Stimulated activated CD8-positive, alpha-beta memory T cell treated with anti-CD3 and anti-CD28 coated beads, Interleukin-12 subunit alpha, Interleukin-12 subunit beta, amount 100 ng/mL, for 1 hour (primary cell): Measurements from ENCODE around the gene PEAK3.

Experiments
- DNase-seq: peaks from one replicate; pipeline ENCODE4 v3.0.0-alpha.2; 2020; ENCODE audit warnings: low read depth

Gene PEAK3

GRCh38 chr19:2236314-2237050 lies 45.5 kb downstream of the PEAK3 start, which contains the start of the genes PLEKHJ1 and SF3A2:
PLEKHJ1 (minus strand) TSS chr19:2236329; CDS start chr19:2236248, 81 bp downstream.
SF3A2 (plus strand) TSS chr19:2236824; CDS start chr19:2243419, 6,595 bp downstream.
- peak; percentile 98 for DNase-seq

- DNase-seq, result no peak
These were observed 46.0 kb downstream of the PEAK3 start for GRCh38 chr19:2236064-2236313.

DNA sequence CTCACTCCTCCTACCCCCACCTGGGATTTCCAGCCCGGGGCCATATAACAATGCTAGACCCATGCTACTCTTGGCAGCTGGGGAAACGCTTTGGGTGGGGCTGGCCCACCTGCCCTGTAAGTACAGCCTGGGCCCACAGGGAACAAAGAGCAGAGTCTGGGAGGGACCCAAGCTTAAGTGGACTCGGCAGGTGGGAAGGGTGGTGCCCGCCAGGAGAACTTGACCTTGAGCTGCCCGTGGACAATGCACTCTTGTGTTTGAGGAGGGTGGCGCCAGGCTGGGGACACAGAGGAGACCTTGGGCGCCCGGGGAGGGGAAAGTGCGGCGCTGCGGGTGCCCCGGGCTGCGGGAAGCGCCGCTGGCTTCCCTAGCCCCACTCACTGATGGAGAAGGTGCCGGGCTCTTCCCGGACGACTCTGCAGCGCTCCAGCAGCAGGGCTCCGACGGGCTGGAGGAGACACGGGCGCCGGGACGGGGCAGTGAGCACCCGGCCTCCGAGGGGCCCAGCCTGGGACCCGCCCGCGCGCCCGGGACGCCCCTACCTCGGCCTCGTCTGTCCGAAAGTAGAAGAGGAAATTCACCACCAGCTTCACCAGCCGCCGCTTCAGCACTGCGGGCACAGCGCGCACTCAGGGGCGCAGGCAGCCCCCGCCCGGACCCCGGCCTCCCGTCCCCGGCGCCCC lies 46.5 kb downstream of the PEAK3 start:
- no peak for DNase-seq

GRCh38 chr19:2234996-2235380 lies 47.0 kb downstream of the PEAK3 start:
- no peak for DNase-seq

- DNase-seq, result no peak
These were observed 48.2 kb downstream of the PEAK3 start for GRCh38 chr19:2233601-2234280.

GRCh38 chr19:2232286-2233151 lies 49.5 kb downstream of the PEAK3 start:
- DNase-seq, result no peak

GRCh38 chr19:2231621-2232221 lies 50.3 kb downstream of the PEAK3 start:
- DNase-seq, result no peak

DNA sequence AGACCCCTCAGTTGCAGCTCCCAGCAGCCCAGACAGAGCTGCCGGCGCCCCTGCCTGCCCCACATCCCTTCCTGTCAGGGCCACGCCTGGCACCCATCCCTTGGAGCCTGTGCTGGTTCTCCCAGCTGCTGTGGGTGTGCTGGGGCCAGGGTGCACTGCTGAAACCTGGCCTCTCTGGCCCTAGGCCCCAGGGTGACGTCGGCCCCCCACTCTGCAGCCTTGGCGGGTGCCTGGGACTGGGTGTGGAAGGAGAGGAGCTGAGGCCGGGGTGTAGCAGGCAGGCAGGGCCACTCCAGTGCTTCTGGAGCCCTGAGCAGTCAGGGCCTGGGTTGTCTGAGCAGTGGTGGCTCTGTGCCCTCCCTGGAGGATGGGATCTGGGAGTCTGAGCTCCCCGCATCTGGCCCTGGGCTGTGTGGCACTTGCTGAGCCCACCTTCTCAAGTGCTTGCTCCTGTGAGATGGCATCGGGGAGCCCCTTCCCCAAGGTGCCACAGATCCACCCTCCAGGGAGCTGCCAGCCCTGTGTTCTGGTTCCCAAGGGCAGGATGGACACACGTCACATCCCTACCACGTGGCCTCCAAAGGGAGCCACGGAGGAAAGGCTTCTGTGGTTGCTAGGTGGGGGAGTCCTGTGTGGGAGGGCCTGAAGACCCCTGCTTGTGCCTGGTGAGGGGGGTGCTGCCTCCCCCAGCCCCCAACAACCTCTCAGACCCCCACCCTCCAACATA lies 51.0 kb downstream of the PEAK3 start:
- no peak for DNase-seq

GRCh38 chr19:2230033-2230531 lies 51.9 kb downstream of the PEAK3 start:
- no peak for DNase-seq

DNA sequence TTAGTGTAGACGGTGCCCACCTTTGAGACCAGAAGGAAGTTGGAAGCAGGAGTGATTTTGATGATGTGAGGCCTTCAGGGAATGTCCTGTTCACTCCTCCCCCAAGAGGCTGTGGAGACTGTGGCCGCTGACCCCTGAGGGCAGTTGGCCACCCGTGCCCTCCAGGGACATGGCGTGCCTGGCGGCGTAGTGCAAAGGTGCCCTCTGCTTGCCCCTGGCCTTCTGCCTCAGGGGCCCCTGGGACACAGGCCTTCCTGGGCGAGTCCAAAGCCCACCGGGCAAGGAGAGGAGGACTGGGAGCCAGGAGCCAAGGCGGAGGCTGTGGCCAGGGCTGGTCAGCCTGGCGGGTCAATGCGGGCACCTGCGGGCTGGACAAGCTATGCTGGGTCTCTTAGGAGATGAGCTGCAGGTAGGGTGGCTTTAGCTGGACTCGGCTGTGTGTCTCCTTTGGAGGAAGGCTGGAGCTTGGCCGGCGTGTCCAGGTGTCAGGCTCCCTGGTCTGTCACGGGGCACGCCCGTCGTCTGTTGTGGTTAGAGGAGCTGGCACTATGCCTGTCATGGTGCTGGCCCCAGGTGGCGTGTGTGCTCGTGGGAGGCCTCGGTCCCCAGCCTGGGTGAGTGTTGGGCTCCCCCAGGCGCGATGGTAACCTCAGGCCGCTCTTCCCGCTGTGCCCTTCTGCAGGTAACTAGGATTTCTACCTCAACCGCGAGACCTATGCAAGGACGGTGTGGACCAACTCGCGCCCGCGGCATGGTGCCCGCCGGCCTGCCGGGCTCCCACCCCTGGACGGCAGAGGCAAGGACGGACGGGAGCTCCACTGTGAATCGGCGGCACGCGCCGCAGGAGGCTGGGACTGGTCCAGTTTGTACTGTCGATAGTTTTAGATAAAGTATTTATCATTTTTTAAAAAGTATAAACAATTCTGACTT lies 52.6 kb downstream of the PEAK3 start:
- no peak for DNase-seq

- DNase-seq, result no peak
These were observed 53.6 kb downstream of the PEAK3 start for GRCh38 chr19:2228157-2229030.

DNA sequence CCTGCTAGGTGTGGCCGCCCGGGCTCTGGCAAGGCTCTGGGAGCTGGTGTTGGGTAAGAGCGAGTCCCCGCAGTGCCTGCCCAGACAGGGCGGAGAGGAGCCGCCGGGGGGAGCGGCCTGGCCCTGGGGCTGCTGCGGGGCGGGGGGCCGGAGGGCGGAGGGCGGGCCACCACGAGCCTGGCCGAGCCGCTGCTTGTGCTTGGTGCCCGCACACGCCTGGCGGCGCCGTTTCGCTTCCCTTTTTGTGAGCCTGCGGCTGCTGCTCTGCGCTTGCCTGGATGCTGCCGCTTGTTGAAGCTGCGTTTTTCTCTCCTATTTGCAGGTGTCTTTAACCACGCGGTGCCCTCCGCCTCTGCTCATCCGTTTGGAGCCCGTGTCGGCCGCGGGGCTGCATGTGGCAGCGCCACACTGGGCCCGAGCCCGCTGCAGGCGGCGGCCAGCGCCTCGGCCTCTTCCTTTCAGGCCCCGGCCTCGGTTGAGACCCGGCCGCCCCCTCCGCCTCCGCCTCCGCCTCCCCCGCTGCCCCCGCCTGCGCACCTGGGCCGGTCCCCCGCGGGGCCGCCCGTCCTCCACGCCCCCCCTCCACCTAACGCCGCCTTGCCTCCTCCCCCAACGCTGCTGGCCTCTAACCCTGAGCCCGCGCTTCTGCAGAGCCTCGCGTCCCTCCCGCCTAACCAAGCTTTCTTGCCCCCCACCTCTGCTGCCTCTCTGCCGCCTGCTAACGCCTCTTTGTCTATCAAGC lies 54.4 kb downstream of the PEAK3 start:
- DNase-seq, result no peak

DNA sequence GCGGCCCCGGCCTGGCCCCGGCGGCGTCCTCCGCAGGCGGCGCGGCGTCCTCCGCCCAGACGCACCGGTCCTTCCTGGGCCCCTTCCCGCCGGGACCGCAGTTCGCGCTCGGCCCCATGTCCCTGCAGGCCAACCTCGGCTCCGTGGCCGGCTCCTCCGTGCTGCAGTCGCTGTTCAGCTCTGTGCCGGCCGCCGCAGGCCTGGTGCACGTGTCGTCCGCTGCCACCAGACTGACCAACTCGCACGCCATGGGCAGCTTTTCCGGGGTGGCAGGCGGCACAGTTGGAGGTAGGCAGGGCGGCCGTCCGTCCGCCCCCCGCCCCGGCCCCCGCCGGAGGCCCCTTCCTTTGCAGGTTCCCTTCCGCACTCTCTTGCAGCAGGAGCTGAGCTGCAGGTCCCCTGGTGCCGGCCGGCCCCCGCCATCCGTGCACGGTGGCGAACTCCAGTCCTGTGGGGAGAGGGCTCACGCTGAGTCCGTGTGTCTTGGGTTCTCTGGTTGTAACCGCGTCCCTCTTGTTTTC lies 55.1 kb downstream of the PEAK3 start:
- no peak for DNase-seq

- DNase-seq, result no peak
These were observed 55.7 kb downstream of the PEAK3 start for GRCh38 chr19:2226051-2226839.

DNA sequence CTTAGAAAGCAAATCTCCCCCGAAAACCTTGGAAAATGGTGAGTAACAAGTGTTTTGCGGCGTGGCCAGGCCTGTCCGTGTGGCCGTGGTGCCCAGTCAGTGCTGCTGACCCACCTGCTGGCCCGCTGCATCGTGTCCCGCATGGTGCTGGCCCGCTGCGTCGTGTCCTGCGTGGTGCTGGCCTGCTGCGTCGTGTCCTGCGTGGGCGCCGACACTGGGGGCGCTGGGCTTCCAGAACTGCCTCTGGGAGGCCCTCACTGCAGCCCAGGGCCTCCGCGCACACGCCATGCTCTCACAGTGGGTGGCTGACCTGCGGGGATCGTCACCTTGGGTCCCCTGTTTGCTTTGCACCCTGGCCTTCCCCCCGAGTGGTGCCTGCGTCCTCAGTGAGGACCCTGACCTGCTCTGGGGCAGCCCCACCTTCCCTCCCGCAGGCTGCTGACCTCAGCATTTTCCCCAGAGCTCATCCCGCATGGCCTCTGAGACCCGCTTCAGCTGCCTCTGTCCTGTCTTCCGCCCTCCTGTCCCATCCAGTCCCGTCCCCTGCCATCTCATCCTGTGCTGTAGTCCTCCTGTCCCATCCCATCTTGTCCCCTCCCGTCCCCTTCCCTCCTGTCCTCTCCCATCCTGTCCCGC lies 56.4 kb downstream of the PEAK3 start:
- no peak for DNase-seq

GRCh38 chr19:2224754-2225349 lies 57.1 kb downstream of the PEAK3 start:
- no peak for DNase-seq
